Ecto neural progenitor cell (in vitro differentiated cells): Measurements from ENCODE around the gene DMRT1.
A peak's percentile ranks its signal among the peaks of the same experiment; 100 is the strongest.

Source experiments
- DNase-seq: peaks from one replicate; pipeline ENCODE4 v3.0.0-alpha.2; 2018; ENCODE audit warnings: low spot score

DMRT1 gene

DNA sequence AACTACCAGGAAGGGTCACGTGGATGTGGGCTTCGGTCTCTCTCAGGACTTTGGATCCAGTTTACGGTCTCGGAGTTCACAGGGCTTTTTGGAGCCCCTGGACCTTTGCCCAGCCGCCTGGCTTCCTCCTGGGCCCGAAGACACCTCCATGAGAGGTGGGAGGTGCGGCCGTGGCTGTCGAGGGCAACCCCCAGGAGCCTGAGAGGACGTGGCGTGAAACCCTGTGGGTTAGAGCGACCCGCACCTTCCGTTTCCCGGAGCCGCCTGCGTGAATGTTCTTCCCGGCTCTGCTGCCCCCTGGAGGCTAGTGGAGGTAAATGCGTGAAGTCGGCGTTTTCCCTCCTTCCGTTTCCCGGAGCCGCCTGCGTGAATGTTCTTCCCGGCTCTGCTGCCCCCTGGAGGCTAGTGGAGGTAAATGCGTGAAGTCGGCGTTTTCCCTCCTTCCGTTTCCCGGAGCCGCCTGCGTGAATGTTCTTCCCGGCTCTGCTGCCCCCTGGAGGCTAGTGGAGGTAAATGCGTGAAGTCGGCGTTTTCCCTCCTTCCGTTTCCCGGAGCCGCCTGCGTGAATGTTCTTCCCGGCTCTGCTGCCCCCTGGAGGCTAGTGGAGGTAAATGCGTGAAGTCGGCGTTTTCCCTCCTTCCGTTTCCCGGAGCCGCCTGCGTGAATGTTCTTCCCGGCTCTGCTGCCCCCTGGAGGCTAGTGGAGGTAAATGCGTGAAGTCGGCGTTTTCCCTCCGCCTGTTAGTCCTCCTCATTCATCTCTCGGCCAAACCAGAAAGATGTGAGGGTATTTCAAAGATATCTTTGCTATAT is 157.0 kb downstream of the DMRT1 start:
- DNase-seq = peak; percentile 53

DNA sequence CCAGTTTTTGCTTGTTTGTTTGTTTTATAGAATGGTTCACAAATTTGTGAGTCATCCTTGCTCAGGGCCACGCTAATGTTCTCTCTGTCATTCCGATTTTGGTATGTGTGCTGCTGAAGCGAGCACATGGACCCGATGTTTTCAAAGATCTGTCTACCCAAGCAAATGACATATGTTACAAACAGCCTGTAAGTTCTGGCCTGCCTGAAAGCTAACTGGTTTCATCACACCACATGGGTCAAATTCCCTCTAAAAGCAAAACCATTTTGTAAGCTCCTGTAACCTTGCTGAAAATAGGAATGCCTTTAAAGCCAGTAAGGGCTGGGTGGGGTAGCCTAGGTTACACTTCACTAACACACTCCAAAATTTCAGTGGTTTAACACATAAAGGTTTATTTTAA is 160.3 kb downstream of the DMRT1 start:
- DNase-seq = no peak

- no peak for DNase-seq
These were observed 161.2 kb downstream of the DMRT1 start for GRCh38 chr9:1002678-1003077.

DNA sequence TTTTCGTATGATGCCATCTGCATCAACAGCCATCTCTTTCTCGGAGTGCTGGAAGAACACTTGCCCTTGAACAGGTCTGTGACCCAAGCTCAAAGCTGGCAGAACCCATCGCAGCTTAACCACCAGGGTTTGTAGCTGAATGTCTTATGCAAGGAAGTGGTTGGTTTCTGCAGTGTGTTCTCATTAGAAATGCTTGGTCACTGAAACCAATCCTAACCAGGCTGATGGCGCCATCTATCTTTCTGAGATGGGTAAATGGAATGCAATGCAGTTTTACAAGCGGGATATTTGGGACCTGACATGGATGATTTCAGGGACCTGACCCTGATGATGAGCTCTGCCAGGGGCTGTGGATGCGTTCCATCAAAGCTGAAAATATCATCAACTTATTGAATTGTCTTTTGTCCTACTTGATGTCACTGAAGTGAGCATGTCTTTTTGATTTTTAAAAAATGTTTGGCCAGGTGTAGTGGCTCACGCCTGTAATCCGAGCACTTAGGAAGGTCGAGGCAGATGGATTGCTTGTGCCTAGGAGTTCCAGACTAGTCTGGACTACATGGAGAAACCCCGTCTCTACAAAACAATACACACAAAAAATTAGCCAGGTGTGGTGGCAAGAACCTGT is 163.7 kb downstream of the DMRT1 start:
- no peak for DNase-seq

- DNase-seq = no peak
These were observed 165.8 kb downstream of the DMRT1 start for GRCh38 chr9:1007312-1007711.

- DNase-seq = no peak
These were observed 166.7 kb downstream of the DMRT1 start for GRCh38 chr9:1008216-1008615.

- DNase-seq = peak; percentile 87
These were observed 167.7 kb downstream of the DMRT1 start for GRCh38 chr9:1009101-1009707.

DNA sequence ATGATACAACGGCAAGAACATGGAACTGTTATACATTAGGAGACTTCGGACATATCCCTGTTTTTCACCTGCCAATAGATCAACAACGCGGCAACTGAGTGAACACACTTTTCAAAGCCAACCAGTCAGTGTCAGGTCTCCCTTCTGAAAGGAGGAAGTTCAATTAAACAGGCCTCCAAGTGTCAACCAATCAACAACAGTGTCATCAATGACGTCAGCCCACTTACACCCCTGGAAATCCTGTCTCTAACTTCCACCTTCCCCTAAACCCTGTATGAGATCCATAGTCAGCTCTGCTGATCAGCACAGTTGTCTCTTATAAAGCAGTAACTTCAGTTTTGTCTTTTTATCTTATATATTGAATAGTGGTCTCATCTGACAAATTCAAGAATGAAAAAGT is 171.5 kb downstream of the DMRT1 start:
- no peak for DNase-seq

DNA sequence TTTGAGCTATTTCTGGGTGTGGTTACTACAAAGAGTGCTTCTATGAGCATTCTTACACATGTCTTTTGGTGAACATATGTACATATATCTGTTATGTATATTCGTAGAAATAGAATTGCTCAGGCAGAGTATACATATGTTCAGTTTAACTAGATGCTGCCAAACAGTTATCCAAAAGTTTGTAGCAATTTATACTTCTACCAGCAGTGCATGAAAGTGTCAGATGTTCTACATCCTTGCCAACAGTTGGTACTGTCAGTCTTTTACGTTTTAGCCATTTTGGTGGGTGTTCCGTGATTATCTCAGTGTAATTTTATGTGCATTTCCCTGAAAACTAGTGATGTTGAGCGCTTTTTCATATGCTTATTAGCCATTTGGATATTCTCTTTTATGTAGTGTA is 172.7 kb downstream of the DMRT1 start:
- no peak for DNase-seq

GRCh38 chr9:1014640-1015039 is 173.1 kb downstream of the DMRT1 start:
- DNase-seq = no peak

- DNase-seq = peak; percentile 57
These were observed 176.6 kb downstream of the DMRT1 start for GRCh38 chr9:1018121-1018520.
